Muscle of arm (tissue), 14 donors: ENCODE data around the gene TSPY1. TPM values are rescaled to one million over a fixed set of nuclear protein-coding genes. Genes with fewer than 3 reads are reported as not detected.
"Not testable (repeated sequence)": the region's sequence is repeated elsewhere in the genome, so short reads cannot be mapped to it uniquely, and the experiment has no call there.

ENCODE experiments used
- DNase-seq: peaks from one replicate; pipeline ENCODE4 v3.0.0-alpha.2; 2013
- long read RNA-seq, 11 donors: transcript quantifications; one replicate each; lab custom pipeline, GENCODE V29; 2026
- polyA plus RNA-seq, 12 donors: library from polyadenylated mRNA; unstranded; fragments of 120-200 nt; gene quantifications; one replicate each; pipeline ENCODE4 v1.2.1, GENCODE V29; 2013; ENCODE audit not compliant: insufficient read length in 12 of 12

The TSPY1 gene, protein sequence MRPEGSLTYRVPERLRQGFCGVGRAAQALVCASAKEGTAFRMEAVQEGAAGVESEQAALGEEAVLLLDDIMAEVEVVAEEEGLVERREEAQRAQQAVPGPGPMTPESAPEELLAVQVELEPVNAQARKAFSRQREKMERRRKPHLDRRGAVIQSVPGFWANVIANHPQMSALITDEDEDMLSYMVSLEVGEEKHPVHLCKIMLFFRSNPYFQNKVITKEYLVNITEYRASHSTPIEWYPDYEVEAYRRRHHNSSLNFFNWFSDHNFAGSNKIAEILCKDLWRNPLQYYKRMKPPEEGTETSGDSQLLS
- polyA plus RNA-seq: not detected
- long read RNA-seq, donor 1: 0 reads
- long read RNA-seq, donor 2: 0 reads
- long read RNA-seq, donor 3: 0 reads
- long read RNA-seq, donor 4: 0 reads
- long read RNA-seq, donor 5: 0 reads
- long read RNA-seq, donor 6: 0 reads
- long read RNA-seq, donor 7: 0 reads
- long read RNA-seq, donor 8: 0 reads
- long read RNA-seq, donor 9: 0 reads
- long read RNA-seq, donor 10: 0 reads
- long read RNA-seq, donor 11: 0 reads

DNA sequence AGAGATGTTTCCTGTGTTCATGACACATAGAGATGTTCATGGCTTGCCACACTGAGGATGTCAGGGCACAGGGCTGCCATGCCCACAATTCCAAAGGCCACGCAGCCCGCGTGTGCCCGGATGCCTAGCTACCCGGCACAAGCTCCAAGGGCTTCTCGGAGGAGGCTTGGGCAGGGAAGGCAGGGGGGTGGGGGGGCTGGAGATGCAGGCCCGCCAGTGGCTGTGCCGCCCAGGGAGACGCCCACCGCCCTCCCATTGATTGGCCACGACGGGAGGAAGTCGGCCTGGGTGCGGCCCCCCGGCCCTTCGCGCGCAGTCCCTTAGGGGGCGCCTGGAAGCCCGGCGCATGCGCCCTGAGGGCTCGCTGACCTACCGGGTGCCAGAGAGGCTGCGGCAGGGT, at the start of gene TSPY1:
TSPY1 (plus strand) TSS at position 301 of the 400 bp plus-strand sequence; CDS start at position 347, 46 bp downstream.
- not testable (repeated sequence) for DNase-seq

DNA sequence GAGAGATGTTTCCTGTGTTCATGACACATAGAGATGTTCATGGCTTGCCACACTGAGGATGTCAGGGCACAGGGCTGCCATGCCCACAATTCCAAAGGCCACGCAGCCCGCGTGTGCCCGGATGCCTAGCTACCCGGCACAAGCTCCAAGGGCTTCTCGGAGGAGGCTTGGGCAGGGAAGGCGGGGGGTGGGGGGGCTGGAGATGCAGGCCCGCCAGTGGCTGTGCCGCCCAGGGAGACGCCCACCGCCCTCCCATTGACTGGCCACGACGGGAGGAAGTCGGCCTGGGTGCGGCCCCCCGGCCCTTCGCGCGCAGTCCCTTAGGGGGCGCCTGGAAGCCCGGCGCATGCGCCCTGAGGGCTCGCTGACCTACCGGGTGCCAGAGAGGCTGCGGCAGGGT, 20.2 kb downstream of the TSPY1 start, which contains the start of gene TSPY9:
TSPY9 (plus strand) TSS at position 301 of the 400 bp plus-strand sequence; CDS start at position 347, 46 bp downstream.
- not testable (repeated sequence) for DNase-seq

DNA sequence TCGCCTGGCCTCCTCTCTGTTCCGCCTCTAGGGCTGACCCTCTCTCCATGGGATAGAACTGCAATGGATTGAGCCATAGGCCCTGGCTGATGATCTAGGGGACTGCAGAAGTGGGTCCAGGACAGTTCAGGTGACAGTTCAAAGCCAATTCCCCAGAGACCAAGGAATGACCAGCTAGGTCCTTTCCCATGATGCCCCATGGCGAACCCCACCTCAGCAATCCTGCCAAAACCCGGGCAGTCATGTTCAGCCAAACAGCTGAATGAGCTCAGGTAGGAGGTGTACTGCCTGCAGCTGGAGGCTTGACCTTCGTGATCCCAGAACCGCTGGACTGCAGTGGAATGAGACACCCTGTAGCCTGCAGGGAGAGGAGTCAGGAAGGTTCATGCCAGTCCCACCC, 37.6 kb downstream of the TSPY1 start:
- not testable (repeated sequence) for DNase-seq

DNA sequence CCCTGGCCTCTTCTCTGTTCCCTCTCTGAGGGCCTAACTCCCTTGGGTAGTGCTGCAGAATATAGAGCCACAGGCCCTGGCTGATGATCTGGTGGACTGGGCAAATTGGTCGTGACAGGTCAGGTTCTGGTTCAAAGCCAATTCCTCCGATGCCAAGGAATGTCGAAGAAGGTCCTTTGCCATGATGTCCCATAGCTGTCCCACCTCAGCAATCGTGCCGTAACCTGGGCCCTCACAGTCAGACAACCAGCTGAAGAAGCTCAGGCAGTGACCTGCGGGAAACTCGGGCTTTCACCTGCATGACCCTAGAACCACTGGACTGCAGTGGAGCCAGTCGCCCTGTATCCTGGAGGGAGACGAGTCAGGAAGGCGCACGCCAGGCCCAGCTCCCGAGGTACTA, 49.5 kb downstream of the TSPY1 start:
- DNase-seq: not testable (repeated sequence)

Other genes starting within 250 kb of the TSPY1 start
- gene TSPY4, start 129.5 kb upstream of the TSPY1 start, polyA plus RNA-seq: not detected
- not detected for gene TSPY8, start 109.2 kb upstream of the TSPY1 start, polyA plus RNA-seq
- gene TSPY3, start 68.5 kb upstream of the TSPY1 start, polyA plus RNA-seq: not detected
- not detected for gene TSPY9, start 20.3 kb downstream of the TSPY1 start, polyA plus RNA-seq
- not detected for gene TSPY10, start 60.9 kb downstream of the TSPY1 start, polyA plus RNA-seq